ENCODE data around the gene CHSY1. TPM values are rescaled to one million over a fixed set of nuclear protein-coding genes. Genes with fewer than 3 reads are reported as not detected.
"Not testable (repeated sequence)": the region's sequence is repeated elsewhere in the genome, so short reads cannot be mapped to it uniquely, and the experiment has no call there.

CHSY1 gene
- total and polyA plus RNA-seq, 5 donors from 2014 or later = 2.4 to 24.8 (median 2.8) TPM

GRCh38 chr15:101219441-101219840, 32.4 kb downstream of the CHSY1 start:
- H3K4me3 Mint-ChIP-seq = no peak overlapping the region
- H3K27ac ChIP-seq (ENCODE audit: insufficient read depth, low read length, poor library complexity, severe bottlenecking) = no peak overlapping the region
- H3K27me3 ChIP-seq (ENCODE audit: control insufficient read depth, insufficient read depth, low read length) = no peaks in the 10 kb centered on the region
- H3K4me1 ChIP-seq (ENCODE audit: control insufficient read depth, insufficient read depth, low read length, poor library complexity, severe bottlenecking) = no peaks in the 10 kb centered on the region
- no peaks in the 10 kb centered on the region for H3K9me3 ChIP-seq (ENCODE audit: control insufficient read depth in 2 of 2, low read length in 2 of 2)
- no peaks in the 10 kb centered on the region for H3K9me3 Mint-ChIP-seq
- H3K36me3 Mint-ChIP-seq = peaks cover 33% of the 10 kb centered on the region
- DNase-seq = no peak
- H3K4me1 Mint-ChIP-seq = peaks cover 21 to 80% (median 65%) of the 10 kb centered on the region in 4 donors
- H3K36me3 ChIP-seq (ENCODE audit: control insufficient read depth, insufficient read depth, low read length) = peaks cover 6% of the 10 kb centered on the region
- no peaks in the 10 kb centered on the region for H3K27me3 Mint-ChIP-seq
- ATAC-seq (ENCODE audit: low read depth in 2 of 2) = no peak
- H3K27ac Mint-ChIP-seq = peak overlapping the region in 1 of 3 donors; percentile 17
- no peak overlapping the region for H3K4me3 ChIP-seq (ENCODE audit: low read depth, low read length)

DNA sequence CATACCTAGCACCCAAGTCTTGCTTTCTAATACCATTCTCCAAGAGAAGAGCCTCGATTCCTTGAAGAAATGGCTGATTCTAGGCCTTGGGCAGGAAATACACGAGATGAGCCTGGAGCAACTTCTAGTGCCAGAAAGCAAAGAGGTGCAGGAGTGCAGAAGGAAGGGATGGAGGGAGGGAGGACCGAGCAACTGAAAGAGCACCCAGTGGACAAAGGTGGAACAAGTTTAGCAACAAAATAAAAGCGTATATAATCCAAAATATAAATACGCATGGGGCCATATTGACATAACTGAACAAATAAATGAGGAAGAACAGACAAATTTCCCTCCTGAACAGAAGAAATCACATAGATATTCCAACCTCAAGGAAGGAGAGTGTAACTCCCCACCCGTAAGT, 34.4 kb downstream of the CHSY1 start:
- Mint-ChIP-seq H3K4me1 (peaks cover 23 to 84% (median 72%) of the 10 kb centered on the region in 4 donors), H3K27ac (peak overlapping the region in 1 of 3 donors; percentile 16), H3K27me3 (no peaks in the 10 kb centered on the region), H3K36me3 (peaks cover 30% of the 10 kb centered on the region), H3K9me3 (no peaks in the 10 kb centered on the region), H3K4me3 (no peak overlapping the region)
- ATAC-seq (ENCODE audit: low read depth in 2 of 2) (no peak), DNase-seq (no peak)
- H3K27me3 ChIP-seq (ENCODE audit: control insufficient read depth, insufficient read depth, low read length) = no peaks in the 10 kb centered on the region
- H3K27ac ChIP-seq (ENCODE audit: insufficient read depth, low read length, poor library complexity, severe bottlenecking) = no peak overlapping the region
- H3K4me3 ChIP-seq (ENCODE audit: low read depth, low read length) = no peak overlapping the region
- no peaks in the 10 kb centered on the region for H3K9me3 ChIP-seq (ENCODE audit: control insufficient read depth in 2 of 2, low read length in 2 of 2)
- H3K4me1 ChIP-seq (ENCODE audit: control insufficient read depth, insufficient read depth, low read length, poor library complexity, severe bottlenecking) = peaks cover 4% of the 10 kb centered on the region
- peaks cover 6% of the 10 kb centered on the region for H3K36me3 ChIP-seq (ENCODE audit: control insufficient read depth, insufficient read depth, low read length)

GRCh38 chr15:101216100-101216499, 35.7 kb downstream of the CHSY1 start:
- no peaks in the 10 kb centered on the region for H3K9me3 Mint-ChIP-seq
- H3K27me3 Mint-ChIP-seq = no peaks in the 10 kb centered on the region
- Histone ChIP-seq H3K4me3 (ENCODE audit: low read depth, low read length) (no peak overlapping the region), H3K27me3 (ENCODE audit: control insufficient read depth, insufficient read depth, low read length) (no peaks in the 10 kb centered on the region), H3K36me3 (ENCODE audit: control insufficient read depth, insufficient read depth, low read length) (peaks cover 5% of the 10 kb centered on the region), H3K9me3 (ENCODE audit: control insufficient read depth in 2 of 2, low read length in 2 of 2) (no peaks in the 10 kb centered on the region), H3K4me1 (ENCODE audit: control insufficient read depth, insufficient read depth, low read length, poor library complexity, severe bottlenecking) (peaks cover 4% of the 10 kb centered on the region), H3K27ac (ENCODE audit: insufficient read depth, low read length, poor library complexity, severe bottlenecking) (no peak overlapping the region)
- no peak overlapping the region for H3K4me3 Mint-ChIP-seq
- peaks cover 21 to 85% (median 74%) of the 10 kb centered on the region in 4 donors for H3K4me1 Mint-ChIP-seq
- peak overlapping the region in 1 of 3 donors; percentile 27 for H3K27ac Mint-ChIP-seq
- peaks cover 27% of the 10 kb centered on the region for H3K36me3 Mint-ChIP-seq
- ATAC-seq (ENCODE audit: low read depth in 2 of 2) (no peak), DNase-seq (no peak)

GRCh38 chr15:101215681-101216080, 36.2 kb downstream of the CHSY1 start:
- H3K4me1 Mint-ChIP-seq = peaks cover 22 to 83% (median 72%) of the 10 kb centered on the region in 4 donors
- no peak for DNase-seq
- peaks cover 26% of the 10 kb centered on the region for H3K36me3 Mint-ChIP-seq
- Histone ChIP-seq H3K9me3 (ENCODE audit: control insufficient read depth in 2 of 2, low read length in 2 of 2) (no peaks in the 10 kb centered on the region), H3K4me1 (ENCODE audit: control insufficient read depth, insufficient read depth, low read length, poor library complexity, severe bottlenecking) (peaks cover 4% of the 10 kb centered on the region), H3K4me3 (ENCODE audit: low read depth, low read length) (no peak overlapping the region), H3K27ac (ENCODE audit: insufficient read depth, low read length, poor library complexity, severe bottlenecking) (no peak overlapping the region), H3K36me3 (ENCODE audit: control insufficient read depth, insufficient read depth, low read length) (peaks cover 1% of the 10 kb centered on the region), H3K27me3 (ENCODE audit: control insufficient read depth, insufficient read depth, low read length) (no peaks in the 10 kb centered on the region)
- no peak for ATAC-seq (ENCODE audit: low read depth in 2 of 2)
- H3K9me3 Mint-ChIP-seq = no peaks in the 10 kb centered on the region
- no peak overlapping the region for H3K4me3 Mint-ChIP-seq
- H3K27ac Mint-ChIP-seq = peak overlapping the region in 1 of 3 donors; percentile 27
- H3K27me3 Mint-ChIP-seq = no peaks in the 10 kb centered on the region

GRCh38 chr15:101214435-101215097, 37.3 kb downstream of the CHSY1 start:
- H3K4me1 ChIP-seq (ENCODE audit: control insufficient read depth, insufficient read depth, low read length, poor library complexity, severe bottlenecking); H3K4me3 ChIP-seq (ENCODE audit: low read depth, low read length); H3K27me3 ChIP-seq (ENCODE audit: control insufficient read depth, insufficient read depth, low read length); H3K27ac ChIP-seq (ENCODE audit: insufficient read depth, low read length, poor library complexity, severe bottlenecking); DNase-seq; H3K4me3 Mint-ChIP-seq; H3K27me3 Mint-ChIP-seq; H3K36me3 ChIP-seq (ENCODE audit: control insufficient read depth, insufficient read depth, low read length); H3K9me3 ChIP-seq (ENCODE audit: control insufficient read depth in 2 of 2, low read length in 2 of 2); ATAC-seq (ENCODE audit: low read depth in 2 of 2); H3K9me3 Mint-ChIP-seq: not testable (repeated sequence)
- peak overlapping the region in 1 of 3 donors; percentile 24 for H3K27ac Mint-ChIP-seq
- peaks cover 25 to 84% (median 71%) of the 10 kb centered on the region in 4 donors for H3K4me1 Mint-ChIP-seq
- H3K36me3 Mint-ChIP-seq = peaks cover 18% of the 10 kb centered on the region

GRCh38 chr15:101213570-101213969, 38.3 kb downstream of the CHSY1 start:
- Mint-ChIP-seq H3K4me3 (no peak overlapping the region), H3K36me3 (peaks cover 18% of the 10 kb centered on the region), H3K27ac (peak overlapping the region in 2 of 3 donors; percentile 24 to 29), H3K9me3 (no peaks in the 10 kb centered on the region), H3K4me1 (peaks cover 33 to 81% (median 71%) of the 10 kb centered on the region in 4 donors), H3K27me3 (no peaks in the 10 kb centered on the region)
- Histone ChIP-seq H3K27ac (ENCODE audit: insufficient read depth, low read length, poor library complexity, severe bottlenecking) (no peak overlapping the region), H3K27me3 (ENCODE audit: control insufficient read depth, insufficient read depth, low read length) (no peaks in the 10 kb centered on the region), H3K4me3 (ENCODE audit: low read depth, low read length) (no peak overlapping the region), H3K9me3 (ENCODE audit: control insufficient read depth in 2 of 2, low read length in 2 of 2) (no peaks in the 10 kb centered on the region), H3K4me1 (ENCODE audit: control insufficient read depth, insufficient read depth, low read length, poor library complexity, severe bottlenecking) (peaks cover 7% of the 10 kb centered on the region), H3K36me3 (ENCODE audit: control insufficient read depth, insufficient read depth, low read length) (no peaks in the 10 kb centered on the region)
- ATAC-seq (ENCODE audit: low read depth in 2 of 2) (no peak), DNase-seq (no peak)

- Mint-ChIP-seq H3K4me3 (peak overlapping the region in 1 of 4 donors; percentile 4), H3K9me3 (no peaks in the 10 kb centered on the region), H3K36me3 (peaks cover 18% of the 10 kb centered on the region), H3K27ac (no peak overlapping the region), H3K27me3 (no peaks in the 10 kb centered on the region), H3K4me1 (peaks cover 33 to 81% (median 69%) of the 10 kb centered on the region in 4 donors)
- Histone ChIP-seq H3K36me3 (ENCODE audit: control insufficient read depth, insufficient read depth, low read length) (no peaks in the 10 kb centered on the region), H3K4me3 (ENCODE audit: low read depth, low read length) (no peak overlapping the region), H3K27me3 (ENCODE audit: control insufficient read depth, insufficient read depth, low read length) (no peaks in the 10 kb centered on the region), H3K27ac (ENCODE audit: insufficient read depth, low read length, poor library complexity, severe bottlenecking) (no peak overlapping the region), H3K9me3 (ENCODE audit: control insufficient read depth in 2 of 2, low read length in 2 of 2) (no peaks in the 10 kb centered on the region), H3K4me1 (ENCODE audit: control insufficient read depth, insufficient read depth, low read length, poor library complexity, severe bottlenecking) (peaks cover 7% of the 10 kb centered on the region)
- DNase-seq (no peak), ATAC-seq (ENCODE audit: low read depth in 2 of 2) (no peak)
These were observed 38.7 kb downstream of the CHSY1 start for GRCh38 chr15:101213147-101213546.

DNA sequence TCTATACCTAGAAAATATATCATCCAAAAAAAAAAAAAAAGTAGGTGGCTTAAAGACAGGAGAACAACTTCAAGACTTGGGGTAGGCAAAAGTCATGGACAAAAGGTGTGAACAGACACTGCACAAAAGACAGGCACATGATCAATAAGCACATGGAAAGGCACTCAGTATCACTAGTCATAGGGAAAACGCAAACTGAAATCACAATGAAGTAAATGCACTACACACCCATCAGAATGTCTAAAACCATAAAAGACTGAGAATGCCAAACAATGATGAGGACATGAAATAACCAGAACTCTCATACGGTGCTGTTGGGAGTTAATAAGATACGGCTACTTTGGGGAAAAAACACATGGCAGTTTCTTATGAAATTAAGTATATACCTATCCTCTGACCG, 40.0 kb downstream of the CHSY1 start:
- Histone ChIP-seq H3K9me3 (ENCODE audit: control insufficient read depth in 2 of 2, low read length in 2 of 2) (no peaks in the 10 kb centered on the region), H3K36me3 (ENCODE audit: control insufficient read depth, insufficient read depth, low read length) (no peaks in the 10 kb centered on the region), H3K4me3 (ENCODE audit: low read depth, low read length) (no peak overlapping the region), H3K4me1 (ENCODE audit: control insufficient read depth, insufficient read depth, low read length, poor library complexity, severe bottlenecking) (peaks cover 7% of the 10 kb centered on the region), H3K27ac (ENCODE audit: insufficient read depth, low read length, poor library complexity, severe bottlenecking) (no peak overlapping the region), H3K27me3 (ENCODE audit: control insufficient read depth, insufficient read depth, low read length) (no peaks in the 10 kb centered on the region)
- Mint-ChIP-seq H3K4me1 (peaks cover 45 to 81% (median 71%) of the 10 kb centered on the region in 4 donors), H3K27ac (no peak overlapping the region), H3K36me3 (peaks cover 15% of the 10 kb centered on the region), H3K27me3 (no peaks in the 10 kb centered on the region), H3K9me3 (no peaks in the 10 kb centered on the region), H3K4me3 (peak overlapping the region in 1 of 4 donors; percentile 25)
- ATAC-seq (ENCODE audit: low read depth in 2 of 2) = no peak
- DNase-seq = no peak

All from CD4-positive, CD25-positive, alpha-beta regulatory T cell (primary cell).